ENCODE data around the gene NBEA. TPM values are rescaled to one million over a fixed set of nuclear protein-coding genes. Genes with fewer than 3 reads are reported as not detected.

The NBEA gene
- polyA plus RNA-seq, 2 of the 4 experiments (the other 2 are of a cell fraction), result 3.5 to 11.8 TPM

- no peak for FAIRE-seq
- Histone ChIP-seq H3K9me3 (no peaks in the 10 kb centered on the region), H3K4me1 (no peaks in the 10 kb centered on the region), H3K4me2 (no peak overlapping the region), H3K27ac (no peak overlapping the region), H3K4me3 (no peak overlapping the region)
- TF ChIP-seq HEYL (CRISPR knock-in tag; IDR thresholded peaks at IDR 0.05) (no peak), KDM1A (IDR thresholded peaks at IDR 0.05; ENCODE audit: low read depth) (no peak), CHD2 (IDR thresholded peaks at IDR 0.05; ENCODE audit: low read length, partially characterized antibody) (no peak)
- 93% methylated on average over 3 of the region's 9 CpGs for WGBS (ENCODE audit: missing lambda C conversion rate)
- DNase-seq (ENCODE audit: low read depth in 1 of 2, low spot score in 1 of 2), result no peak
- ChIA-PET CTCF (no interaction called here), POLR2A (no interaction called here)
- ATAC-seq, result no peak
Observed at GRCh38 chr13:35256459-35257148, 314.5 kb downstream of the NBEA start.

DNA sequence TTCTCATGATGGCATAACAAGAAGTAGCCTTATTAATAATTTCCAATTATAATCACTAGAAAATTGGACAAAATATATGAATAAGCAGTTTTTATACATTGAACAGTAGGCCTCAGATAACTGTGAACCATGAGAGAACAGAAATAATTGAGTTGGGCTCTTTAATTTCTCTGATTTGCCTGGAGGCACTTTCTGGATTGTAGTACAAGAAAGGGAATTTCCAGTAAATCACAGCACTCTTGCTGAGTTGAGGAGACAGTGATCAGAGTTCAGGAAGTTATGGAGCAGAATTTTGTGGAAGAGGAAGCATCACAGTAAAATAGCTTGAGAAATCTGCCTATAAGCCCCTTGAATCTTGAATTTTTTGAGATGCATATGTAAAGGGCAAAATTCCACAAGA lies 318.2 kb downstream of the NBEA start:
- no peak for TF ChIP-seq RNF2 (IDR thresholded peaks at IDR 0.05; ENCODE audit: borderline replicate concordance, low read depth)
- TF ChIP-seq NFE2L2 (conservative IDR thresholded peaks at IDR 0.05; ENCODE audit: low read length), result no peak
- Histone ChIP-seq H3K9me3 (no peaks in the 10 kb centered on the region), H3K27ac (no peak overlapping the region), H3K4me1 (no peaks in the 10 kb centered on the region), H3K4me3 (no peak overlapping the region), H3K4me2 (no peak overlapping the region)
- DNase-seq (ENCODE audit: low read depth in 1 of 2, low spot score in 1 of 2) (no peak), ATAC-seq (no peak), FAIRE-seq (no peak)
- ChIA-PET POLR2A (no interaction called here), CTCF (no interaction called here)

GRCh38 chr13:35266412-35266811 lies 324.3 kb downstream of the NBEA start:
- ATAC-seq (no peak), DNase-seq (ENCODE audit: low read depth in 1 of 2, low spot score in 1 of 2) (no peak), FAIRE-seq (no peak)
- Histone ChIP-seq H3K9me3 (0 out of 3 replicates have a peak, but pooled peaks cover 8% of the 10 kb centered on the region), H3K4me2 (no peak overlapping the region), H3K27ac (no peak overlapping the region), H3K4me1 (no peaks in the 10 kb centered on the region), H3K4me3 (no peak overlapping the region)
- no peak for TF ChIP-seq PHF8 (IDR thresholded peaks at IDR 0.05; ENCODE audit: borderline replicate concordance, low read depth)
- no peak for TF ChIP-seq CHD2 (IDR thresholded peaks at IDR 0.05; ENCODE audit: low read length, partially characterized antibody)
- no peak for TF ChIP-seq MAX (IDR thresholded peaks at IDR 0.05)
- no peak for TF ChIP-seq TP53 (CRISPR knock-in tag; IDR thresholded peaks at IDR 0.05)
- 65% methylated on average over 3 of the region's 3 CpGs for WGBS (ENCODE audit: missing lambda C conversion rate)
- CTCF ChIA-PET, result interaction anchor here (0.6 kb wide), 1 partner anchor 514 kb away, joined by 6 read pairs; no protein-coding TSS in a partner anchor
- POLR2A ChIA-PET, result no interaction called here

- no peak for ATAC-seq
- CTCF ChIA-PET, result no interaction called here
- no peak for DNase-seq (ENCODE audit: low read depth in 1 of 2, low spot score in 1 of 2)
- TF ChIP-seq GATA3 (IDR thresholded peaks at IDR 0.05; ENCODE audit: borderline replicate concordance) (no peak), RAD21 (conservative IDR thresholded peaks at IDR 0.05 in 1 of 2, IDR thresholded peaks at IDR 0.05 in 1 of 2) (no peak), HMGXB4 (CRISPR knock-in tag; IDR thresholded peaks at IDR 0.05; ENCODE audit: borderline replicate concordance) (no peak), EHF (CRISPR knock-in tag; IDR thresholded peaks at IDR 0.05) (no peak), TP53 (CRISPR knock-in tag; IDR thresholded peaks at IDR 0.05) (no peak), NFE2L2 (conservative IDR thresholded peaks at IDR 0.05; ENCODE audit: low read length) (no peak), POLR2A (IDR thresholded peaks at IDR 0.05; ENCODE audit: low read length) (no peak), JUNB (IDR thresholded peaks at IDR 0.05) (no peak), RNF2 (IDR thresholded peaks at IDR 0.05; ENCODE audit: borderline replicate concordance, low read depth) (no peak)
- no peak overlapping the region for H3K4me2 ChIP-seq
- POLR2A ChIA-PET, result no interaction called here
- H3K4me3 ChIP-seq, result no peak overlapping the region
- FAIRE-seq, result no peak
- no peaks in the 10 kb centered on the region for H3K9me3 ChIP-seq
- H3K4me1 ChIP-seq, result no peaks in the 10 kb centered on the region
- H3K27ac ChIP-seq, result no peak overlapping the region
Observed at GRCh38 chr13:35278917-35279316, 336.8 kb downstream of the NBEA start.

- no peak for DNase-seq (ENCODE audit: low read depth in 1 of 2, low spot score in 1 of 2)
- Histone ChIP-seq H3K27ac (no peak overlapping the region), H3K4me2 (no peak overlapping the region), H3K4me3 (no peak overlapping the region), H3K9me3 (no peaks in the 10 kb centered on the region), H3K4me1 (no peaks in the 10 kb centered on the region)
- no peak for FAIRE-seq
- ATAC-seq, result no peak
- WGBS (ENCODE audit: missing lambda C conversion rate), result 100% methylated on average over 1 of the region's 1 CpG
- ChIA-PET POLR2A (no interaction called here), CTCF (no interaction called here)
- TF ChIP-seq, protein P1, sequence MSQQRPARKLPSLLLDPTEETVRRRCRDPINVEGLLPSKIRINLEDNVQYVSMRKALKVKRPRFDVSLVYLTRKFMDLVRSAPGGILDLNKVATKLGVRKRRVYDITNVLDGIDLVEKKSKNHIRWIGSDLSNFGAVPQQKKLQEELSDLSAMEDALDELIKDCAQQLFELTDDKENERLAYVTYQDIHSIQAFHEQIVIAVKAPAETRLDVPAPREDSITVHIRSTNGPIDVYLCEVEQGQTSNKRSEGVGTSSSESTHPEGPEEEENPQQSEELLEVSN (IDR thresholded peaks at IDR 0.05; ENCODE audit: borderline replicate concordance, low read depth), result no peak
- TF ChIP-seq MAZ (IDR thresholded peaks at IDR 0.05; ENCODE audit: borderline replicate concordance, low read depth, low read length), result no peak
- no peak for TF ChIP-seq RNF2 (IDR thresholded peaks at IDR 0.05; ENCODE audit: borderline replicate concordance, low read depth)
- TF ChIP-seq HES2 (IDR thresholded peaks at IDR 0.05), result no peak
- TF ChIP-seq POLR2AphosphoS2 (conservative IDR thresholded peaks at IDR 0.05; ENCODE audit: low read length), result no peak
- TF ChIP-seq MYC (IDR thresholded peaks at IDR 0.05; ENCODE audit: borderline replicate concordance, low read length), result no peak
- TF ChIP-seq HOXB13 (CRISPR knock-in tag; IDR thresholded peaks at IDR 0.05; ENCODE audit: low read depth), result no peak
- no peak for TF ChIP-seq RFX5 (IDR thresholded peaks at IDR 0.05)
- no peak for TF ChIP-seq KDM1A (IDR thresholded peaks at IDR 0.05; ENCODE audit: low read depth)
Observed at GRCh38 chr13:35279500-35279899, 337.4 kb downstream of the NBEA start.

Data from A549 (cell line).